ENCODE data around the gene METAP1D.
"Not testable (repeated sequence)": the region's sequence is repeated elsewhere in the genome, so short reads cannot be mapped to it uniquely, and the experiment has no call there.

Gene METAP1D

DNA sequence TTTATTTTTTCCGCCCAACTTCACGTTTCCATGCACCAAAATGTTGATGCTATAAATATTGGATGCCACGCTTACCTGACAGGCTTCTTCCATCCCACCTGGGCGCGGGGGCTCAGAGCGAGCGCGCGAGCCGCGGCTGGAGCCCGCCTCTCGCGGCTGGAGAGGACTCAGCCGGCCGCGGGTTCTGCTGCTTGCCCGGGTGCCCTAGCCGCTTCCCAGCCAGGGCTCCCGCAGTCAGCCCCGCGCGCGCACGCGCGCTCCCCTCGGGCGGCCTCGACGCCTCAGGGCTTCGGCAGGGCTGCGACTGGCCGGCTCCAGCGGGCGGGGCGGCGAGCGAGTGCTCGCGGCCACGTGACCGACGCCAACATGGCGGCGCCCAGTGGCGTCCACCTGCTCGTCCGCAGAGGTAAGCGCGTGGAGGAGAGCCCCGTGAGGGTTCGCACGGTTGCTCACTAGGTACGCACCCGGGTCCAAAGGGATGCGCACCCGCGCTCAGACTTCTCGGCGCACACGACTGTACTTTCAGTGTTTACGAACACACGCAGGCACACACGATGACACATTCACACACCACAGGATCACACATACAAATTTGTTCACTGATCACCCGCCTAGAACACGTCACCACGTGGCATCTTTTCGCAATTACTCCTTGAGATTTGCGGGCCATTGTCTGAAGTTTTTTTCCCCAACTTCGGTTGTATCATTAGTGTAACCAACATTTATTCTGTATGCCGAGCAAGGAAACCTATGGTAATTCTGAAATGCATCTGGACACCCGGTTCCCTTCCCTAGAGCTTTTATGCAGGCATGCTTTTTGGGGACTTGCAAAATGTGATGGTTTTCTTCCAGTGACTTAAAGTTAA lies at the start of gene METAP1D:
METAP1D (plus strand) TSS at position 350 of the 866 bp plus-strand sequence; CDS start at position 367, 17 bp downstream.
- DNase-seq (ENCODE audit: low read depth in 2 of 2, low spot score in 1 of 2), result peak; percentile 61 to 76

DNA sequence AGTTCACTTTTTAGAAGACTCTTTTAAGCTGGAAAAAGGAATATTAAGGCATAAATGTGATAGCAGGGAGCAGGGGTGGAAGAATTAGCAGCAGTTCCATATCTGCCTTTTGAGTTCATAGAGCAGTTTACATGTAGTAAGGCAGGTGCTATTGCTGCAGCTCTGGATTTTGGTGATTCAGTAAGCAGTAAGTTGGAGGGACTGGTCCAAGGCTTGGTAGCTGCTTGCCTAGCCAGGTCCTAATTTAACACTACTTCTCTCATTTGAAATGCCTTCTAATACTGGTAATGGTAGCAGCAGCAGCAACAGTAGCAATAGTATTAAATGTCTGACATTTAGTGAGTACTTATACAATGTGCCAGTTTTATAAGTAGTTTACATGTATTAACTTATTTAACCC lies 47.5 kb upstream of the METAP1D start:
- DNase-seq (ENCODE audit: low read depth in 2 of 2, low spot score in 1 of 2), result no peak

DNA sequence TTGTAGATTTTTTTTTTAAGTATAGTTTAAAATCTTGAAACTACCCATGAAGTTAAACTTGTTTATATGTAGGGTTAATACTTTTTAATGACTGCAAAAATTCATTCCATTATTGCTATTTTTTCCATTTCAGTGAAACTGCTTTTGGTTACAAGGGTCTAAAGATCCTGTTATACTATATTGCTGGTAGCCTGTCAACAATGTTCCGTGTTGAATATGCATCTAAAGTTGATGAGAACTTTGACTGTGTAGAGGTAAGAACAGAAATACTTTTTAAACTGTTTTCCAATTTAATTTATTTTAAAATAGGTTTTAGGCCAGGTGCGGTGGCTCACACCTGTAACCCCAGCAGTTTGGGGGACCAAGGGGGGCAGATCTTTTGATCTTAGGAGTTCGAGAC lies 47.0 kb upstream of the METAP1D start:
- DNase-seq (ENCODE audit: low read depth in 2 of 2, low spot score in 1 of 2), result no peak

DNA sequence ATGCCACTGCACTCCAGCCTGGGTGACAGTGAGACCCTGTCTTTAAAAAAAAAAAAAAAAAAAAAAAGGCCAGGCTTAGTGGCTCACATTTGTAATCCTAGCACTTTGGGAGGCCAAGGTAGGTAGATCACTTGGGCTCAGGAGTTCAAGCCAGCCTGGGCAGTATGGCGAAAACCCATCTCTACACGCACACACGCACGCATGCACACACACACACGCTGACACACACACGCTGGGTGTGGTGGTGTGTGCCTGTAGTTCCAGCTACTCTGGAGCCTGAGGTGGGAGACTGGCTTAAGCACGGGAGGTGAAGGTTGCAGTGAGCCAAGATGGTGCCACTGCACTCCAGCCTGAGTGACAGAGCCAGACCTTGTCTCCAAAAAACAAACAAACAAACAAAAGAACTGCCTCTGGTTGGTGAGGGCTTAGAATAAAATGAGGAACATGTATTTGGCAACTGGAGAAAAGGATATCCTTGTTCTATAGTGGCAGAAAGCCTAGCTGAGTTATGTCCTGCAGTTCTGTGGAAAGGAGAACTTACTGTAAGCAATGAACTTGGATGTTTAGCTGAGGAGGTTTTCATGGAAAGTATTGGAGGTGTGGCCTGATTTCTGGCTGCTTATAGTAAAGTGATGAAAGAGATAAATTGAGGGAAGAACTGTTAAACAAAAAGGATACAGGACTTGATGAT lies 43.5 kb upstream of the METAP1D start:
- DNase-seq (ENCODE audit: low read depth in 2 of 2, low spot score in 1 of 2), result no peak

DNA sequence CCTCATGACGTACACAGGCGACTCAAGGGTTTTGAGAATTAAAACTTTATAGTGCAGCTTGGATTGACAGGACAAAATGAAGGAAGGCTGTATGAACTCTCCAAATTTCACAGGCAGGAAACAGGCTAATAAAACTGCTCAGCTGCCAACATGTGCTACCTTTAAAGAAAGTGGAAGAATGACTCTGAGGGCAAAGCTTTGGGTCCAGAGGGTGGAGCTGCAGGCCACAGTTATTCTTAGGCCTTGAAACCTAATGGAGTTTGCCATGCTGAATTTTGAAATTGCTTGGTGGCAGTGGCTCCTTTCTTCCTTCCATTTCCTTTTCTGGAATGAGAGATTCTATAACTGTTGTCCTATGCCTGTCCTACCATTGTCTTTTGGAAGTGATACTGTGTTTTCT lies 42.7 kb upstream of the METAP1D start:
- no peak for DNase-seq (ENCODE audit: low read depth in 2 of 2, low spot score in 1 of 2)

DNA sequence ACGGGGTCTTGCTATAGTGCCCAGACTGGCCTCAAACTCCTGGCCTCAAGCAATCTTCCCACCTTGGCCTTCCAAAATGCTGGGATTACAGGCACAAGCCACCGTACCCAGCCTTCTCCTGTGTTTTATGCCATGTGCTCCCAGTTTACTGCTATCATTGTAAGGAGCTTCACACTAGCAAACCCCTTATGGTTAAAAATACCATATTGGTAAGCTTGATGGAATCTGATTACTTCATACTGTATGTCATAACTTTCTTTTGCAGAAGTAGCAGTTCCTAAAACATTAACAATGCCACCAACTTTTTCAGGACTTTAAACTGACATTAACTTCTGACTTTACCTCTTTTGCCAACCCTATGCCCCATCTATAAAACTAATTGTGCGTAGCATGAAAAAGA lies 41.3 kb upstream of the METAP1D start:
- DNase-seq (ENCODE audit: low read depth in 2 of 2, low spot score in 1 of 2), result no peak

DNA sequence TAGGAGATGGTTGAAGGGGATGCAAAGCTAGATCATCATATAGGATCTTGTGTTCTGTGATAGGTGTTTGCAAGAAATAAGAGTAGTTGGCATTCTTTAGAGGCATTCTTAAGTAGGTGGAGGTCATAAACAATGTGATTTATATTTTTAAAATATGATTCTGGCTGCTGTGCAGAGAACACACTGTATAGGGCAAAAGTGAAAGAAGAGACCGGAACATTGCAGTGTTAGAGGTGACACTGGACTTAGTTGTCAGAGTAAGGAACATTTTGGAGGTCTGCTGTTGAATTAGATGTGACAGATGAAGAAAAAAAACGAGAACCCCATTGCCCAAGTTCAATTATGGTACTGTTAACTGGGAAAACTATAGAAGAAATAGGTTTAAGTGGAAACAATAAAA lies 39.8 kb upstream of the METAP1D start:
- no peak for DNase-seq (ENCODE audit: low read depth in 2 of 2, low spot score in 1 of 2)

DNA sequence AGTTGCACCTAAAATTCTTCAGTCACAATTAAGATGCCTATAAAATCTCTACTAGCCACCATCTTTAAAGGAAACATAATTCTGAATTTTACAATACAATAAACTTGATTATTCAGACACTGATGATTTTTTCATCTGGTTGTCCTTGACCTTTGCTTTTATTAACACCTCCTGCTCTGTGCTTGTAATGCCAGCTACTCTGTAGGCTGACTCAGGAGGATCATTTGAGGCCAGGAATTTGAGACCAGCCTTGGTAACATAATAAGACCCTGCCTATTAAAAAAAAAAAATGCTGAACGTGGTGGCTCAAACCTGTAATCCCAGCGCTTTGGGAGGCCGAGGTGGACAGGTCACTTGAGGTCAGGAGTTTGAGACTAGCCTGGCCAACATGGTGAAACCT lies 39.2 kb upstream of the METAP1D start:
- no peak for DNase-seq (ENCODE audit: low read depth in 2 of 2, low spot score in 1 of 2)

DNA sequence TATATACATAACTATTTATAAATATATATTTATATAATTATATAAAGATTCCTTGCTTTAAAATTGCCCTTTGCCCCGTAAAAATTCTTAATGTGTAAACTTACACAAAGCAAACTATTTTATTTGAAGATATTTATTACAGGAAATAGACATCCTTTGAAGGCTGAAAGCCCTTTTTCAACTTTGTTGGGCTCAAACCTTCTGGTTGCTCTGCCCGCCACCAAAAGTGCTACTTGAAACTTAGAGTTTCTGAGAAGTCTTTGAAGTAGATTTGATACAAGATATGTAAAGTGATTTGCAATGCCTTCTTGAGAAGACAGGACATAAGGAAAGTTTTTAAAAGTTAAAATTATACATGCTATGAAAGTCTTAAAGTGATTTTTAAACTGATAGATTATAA lies 36.6 kb upstream of the METAP1D start:
- no peak for DNase-seq (ENCODE audit: low read depth in 2 of 2, low spot score in 1 of 2)

DNA sequence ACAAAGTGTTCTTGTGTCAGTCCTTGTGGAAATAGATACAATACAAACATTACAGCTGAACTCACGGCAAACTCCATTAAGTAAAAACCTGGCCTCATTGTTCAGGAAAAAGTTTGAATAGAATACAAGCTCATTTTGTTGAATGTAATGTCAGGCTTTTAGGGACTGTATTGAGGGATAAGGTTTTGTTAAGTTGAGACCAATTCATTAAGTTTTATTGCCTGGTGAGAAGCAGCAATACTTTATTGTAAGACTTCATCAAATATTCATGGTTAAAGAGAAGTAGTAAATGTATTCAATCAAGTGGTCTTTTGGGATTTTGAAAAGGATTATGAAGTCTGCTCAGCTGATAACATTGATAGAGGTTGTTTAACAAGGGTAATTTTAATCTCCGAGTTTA lies 35.4 kb upstream of the METAP1D start:
- no peak for DNase-seq (ENCODE audit: low read depth in 2 of 2, low spot score in 1 of 2)

DNA sequence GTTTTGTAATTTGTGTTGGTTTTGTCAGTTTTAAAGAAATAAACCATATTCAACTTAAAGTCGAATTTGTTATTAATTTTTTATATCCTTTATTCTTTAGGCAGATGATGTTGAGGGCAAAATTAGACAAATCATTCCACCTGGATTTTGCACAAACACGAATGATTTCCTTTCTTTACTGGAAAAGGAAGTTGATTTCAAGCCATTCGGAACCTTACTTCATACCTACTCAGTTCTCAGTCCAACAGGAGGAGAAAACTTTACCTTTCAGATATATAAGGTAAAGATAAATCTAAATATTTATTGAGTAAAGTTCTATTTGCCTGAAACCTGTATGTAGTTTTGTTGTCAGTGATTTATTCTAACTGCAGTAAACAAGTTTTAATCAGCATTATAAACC lies 34.5 kb upstream of the METAP1D start:
- DNase-seq (ENCODE audit: low read depth in 2 of 2, low spot score in 1 of 2), result no peak

DNA sequence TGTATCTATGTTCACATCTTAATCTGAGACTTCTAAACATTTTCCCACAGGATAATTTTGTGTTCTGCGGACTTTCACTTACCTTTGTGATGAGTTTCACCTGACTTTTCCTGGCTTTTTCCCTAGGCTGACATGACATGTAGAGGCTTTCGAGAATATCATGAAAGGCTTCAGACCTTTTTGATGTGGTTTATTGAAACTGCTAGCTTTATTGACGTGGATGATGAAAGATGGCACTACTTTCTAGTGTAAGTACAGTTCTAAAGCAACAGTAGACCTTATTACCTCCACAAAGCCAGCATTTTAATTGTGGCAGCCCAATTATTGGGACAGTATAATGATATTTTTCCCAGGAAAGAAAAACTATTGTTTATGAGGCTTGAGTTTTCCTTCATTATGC lies 34.1 kb upstream of the METAP1D start:
- no peak for DNase-seq (ENCODE audit: low read depth in 2 of 2, low spot score in 1 of 2)

DNA sequence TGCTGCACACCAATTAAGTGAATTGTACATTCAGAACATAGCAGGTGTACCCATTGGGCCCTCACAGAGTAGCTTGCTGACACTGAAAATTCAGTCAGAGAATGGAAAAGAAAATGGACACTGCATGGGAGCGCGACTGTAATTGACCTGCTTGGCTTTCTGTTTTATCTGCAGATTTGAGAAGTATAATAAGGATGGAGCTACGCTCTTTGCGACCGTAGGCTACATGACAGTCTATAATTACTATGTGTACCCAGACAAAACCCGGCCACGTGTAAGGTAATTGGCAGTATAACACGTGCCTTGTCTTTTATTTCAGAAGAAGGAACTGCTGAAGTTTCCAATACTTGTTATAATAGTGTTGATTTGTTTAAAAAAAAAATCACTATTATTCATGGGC lies 33.5 kb upstream of the METAP1D start:
- no peak for DNase-seq (ENCODE audit: low read depth in 2 of 2, low spot score in 1 of 2)

DNA sequence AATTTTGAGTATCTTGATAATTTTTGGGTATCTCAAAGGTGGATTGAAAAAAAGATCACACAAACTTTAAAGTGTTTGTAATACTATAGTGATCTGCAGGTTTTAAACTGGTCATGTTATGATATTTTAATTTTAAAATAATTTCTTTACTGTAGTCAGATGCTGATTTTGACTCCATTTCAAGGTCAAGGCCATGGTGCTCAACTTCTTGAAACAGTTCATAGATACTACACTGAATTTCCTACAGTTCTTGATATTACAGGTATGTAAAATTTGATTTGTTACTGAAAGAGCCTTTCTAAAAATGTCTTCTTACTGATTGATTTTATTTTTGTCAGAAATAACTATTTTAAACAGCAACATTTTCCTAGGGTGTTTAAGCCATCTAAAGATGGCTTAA lies 33.1 kb upstream of the METAP1D start:
- DNase-seq (ENCODE audit: low read depth in 2 of 2, low spot score in 1 of 2), result no peak

DNA sequence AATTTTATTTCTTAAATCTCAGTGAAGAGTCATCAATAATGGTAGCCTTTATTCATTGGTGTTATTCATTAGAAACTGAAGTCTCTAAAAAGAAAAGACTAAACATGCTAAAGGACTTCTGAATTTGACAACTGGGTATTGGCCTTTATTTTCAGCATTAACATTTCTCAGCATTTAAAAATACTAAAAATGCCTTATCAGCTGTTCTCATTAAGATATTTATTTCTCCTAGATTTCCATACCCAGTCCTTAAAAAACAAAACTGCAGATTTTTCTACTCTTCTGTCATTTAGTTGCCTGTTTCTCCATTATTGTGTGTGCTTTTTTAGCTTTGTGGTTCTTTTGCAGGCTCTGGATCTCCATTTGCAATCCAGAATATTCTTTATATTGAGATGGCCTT lies 31.2 kb upstream of the METAP1D start:
- no peak for DNase-seq (ENCODE audit: low read depth in 2 of 2, low spot score in 1 of 2)

DNA sequence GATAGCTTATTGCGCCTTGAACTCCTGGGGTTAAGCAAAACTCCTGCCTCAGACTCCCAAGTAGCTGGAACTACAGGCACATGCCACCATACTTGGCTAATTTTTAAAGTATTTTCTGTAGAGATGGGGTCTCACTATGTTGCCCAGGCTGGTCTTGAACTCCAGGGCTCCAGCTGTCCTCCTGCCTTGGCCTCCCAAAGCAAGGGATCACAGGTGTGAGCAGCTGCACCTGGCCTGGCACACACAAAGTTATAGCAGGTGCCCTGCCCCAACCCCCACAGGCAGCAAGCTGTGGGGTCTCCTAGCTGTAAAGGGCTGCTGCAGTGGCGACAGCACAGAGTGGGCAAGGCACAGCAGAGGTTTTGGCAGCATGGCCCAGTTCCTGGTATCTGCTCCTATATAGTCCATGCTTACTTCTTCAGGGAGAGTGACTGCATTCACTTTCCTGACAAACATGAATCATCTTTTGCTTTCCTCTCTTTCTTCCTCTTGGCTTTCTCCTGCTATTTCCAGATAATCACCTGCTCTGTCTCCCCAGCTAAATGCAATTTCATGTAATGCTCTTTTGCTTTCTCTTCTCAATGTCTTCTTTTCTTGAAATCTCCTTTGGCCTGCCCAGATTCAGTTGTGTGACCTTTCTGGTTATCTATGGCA lies 27.3 kb upstream of the METAP1D start:
- DNase-seq (ENCODE audit: low read depth in 2 of 2, low spot score in 1 of 2), result no peak

DNA sequence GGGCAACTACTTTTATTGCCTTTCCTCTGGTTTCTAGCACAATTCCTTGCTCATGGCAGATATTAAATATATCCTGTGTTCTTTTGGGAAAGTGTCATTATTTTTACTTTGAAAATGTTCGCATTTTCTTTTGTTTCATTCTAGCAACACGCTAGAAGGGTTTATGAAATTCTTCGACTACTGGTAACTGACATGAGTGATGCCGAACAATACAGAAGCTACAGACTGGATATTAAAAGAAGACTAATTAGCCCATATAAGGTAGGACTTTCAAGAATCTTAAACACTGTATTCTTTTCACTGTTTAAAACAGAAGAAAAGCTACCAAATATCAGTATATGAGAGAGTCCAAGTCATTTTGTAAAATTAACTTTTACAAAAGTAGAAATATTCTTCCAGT lies 20.6 kb upstream of the METAP1D start:
- no peak for DNase-seq (ENCODE audit: low read depth in 2 of 2, low spot score in 1 of 2)

DNA sequence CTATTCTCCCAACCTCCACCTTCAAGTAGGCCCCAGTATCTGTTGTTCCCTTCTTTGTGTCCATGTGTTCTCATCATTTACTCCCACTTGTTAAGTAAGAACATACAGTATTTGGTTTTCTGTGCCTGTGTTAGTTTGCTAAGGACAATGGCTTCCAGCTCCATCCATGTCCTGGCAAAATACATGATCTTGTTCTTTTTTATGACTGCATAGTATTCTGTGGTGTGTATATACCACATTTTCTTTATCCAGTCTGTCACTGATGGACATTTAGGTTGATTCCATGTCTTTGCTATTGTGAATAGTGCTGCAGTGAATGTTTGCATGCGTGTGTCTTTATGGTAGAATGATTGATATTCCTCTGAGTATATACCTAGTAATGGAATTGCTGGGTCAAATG lies 15.8 kb upstream of the METAP1D start:
- DNase-seq (ENCODE audit: low read depth in 2 of 2, low spot score in 1 of 2), result not testable (repeated sequence)

DNA sequence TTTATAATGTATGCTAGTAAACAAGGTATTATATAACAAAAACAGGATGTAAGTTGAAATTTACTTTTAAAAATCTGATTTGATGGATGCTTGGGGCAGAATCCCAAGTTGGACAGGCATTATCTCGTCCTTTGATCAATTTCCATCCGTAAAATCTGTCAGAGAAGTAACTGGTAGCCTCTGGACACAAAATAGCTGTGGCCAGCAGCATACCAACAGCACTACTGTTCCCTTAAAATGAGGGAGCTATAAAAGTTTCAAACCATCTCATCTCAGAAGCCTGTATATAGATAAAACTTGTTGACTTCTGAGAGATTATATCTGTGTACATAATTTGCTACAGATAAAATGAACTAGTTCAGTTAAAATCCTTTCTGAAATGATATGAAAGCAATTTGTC lies 14.7 kb upstream of the METAP1D start:
- DNase-seq (ENCODE audit: low read depth in 2 of 2, low spot score in 1 of 2), result no peak

DNA sequence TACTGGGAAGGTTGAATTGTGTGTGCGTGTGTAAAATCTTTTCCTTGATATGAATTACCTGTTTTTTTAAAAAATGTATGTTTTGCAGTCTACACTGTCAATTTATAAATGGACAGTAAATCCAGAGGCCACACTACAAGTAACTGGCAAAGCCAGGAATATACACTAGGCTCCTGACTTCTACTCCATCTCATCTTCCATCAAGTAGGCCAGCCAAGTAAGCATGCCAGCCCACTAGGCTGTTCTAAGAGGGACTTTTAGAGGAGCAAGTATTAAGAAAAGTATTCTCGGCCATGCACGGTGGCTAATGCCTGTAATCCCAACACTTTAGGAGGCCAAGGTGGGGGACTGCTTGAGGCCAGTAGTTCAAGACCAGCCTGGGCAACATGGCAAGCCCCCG lies 13.0 kb upstream of the METAP1D start:
- no peak for DNase-seq (ENCODE audit: low read depth in 2 of 2, low spot score in 1 of 2)

DNA sequence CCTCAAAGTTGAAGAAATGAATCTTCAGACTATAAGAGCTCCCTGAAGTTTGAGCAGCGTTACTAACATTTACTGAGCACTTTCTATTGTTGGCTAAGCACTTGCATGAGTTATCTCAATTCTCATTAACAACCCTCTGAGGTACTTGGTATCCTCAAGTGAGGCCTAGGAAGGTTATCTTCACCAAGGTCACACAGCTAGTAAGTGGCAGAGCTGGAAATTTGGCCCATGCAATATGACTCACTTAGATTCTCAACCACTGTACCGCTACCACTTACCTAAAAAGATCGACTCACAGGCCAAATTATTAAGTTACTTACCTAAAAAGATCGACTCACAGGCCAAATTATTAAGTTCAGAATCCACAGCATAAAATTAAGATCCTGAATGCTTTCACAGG lies 8.7 kb upstream of the METAP1D start:
- no peak for DNase-seq (ENCODE audit: low read depth in 2 of 2, low spot score in 1 of 2)

DNA sequence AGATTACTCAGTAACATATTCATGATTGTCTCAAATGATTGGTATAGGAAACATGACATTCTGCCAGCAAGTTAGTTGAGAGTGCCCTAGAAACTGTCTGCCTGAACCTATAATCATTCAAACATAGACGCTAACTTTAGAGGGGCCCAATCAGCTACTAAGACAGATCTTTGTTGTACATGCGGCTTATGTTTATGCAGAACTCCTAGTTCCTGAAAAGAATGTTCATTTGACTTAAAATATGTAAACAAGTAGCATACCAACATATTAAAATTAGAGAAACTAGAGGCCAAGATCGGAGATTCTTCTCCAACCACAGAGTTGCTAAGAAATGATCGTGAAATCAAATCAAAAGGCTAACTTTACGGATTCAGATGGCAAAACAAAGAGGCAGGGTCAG lies 4.2 kb upstream of the METAP1D start:
- DNase-seq (ENCODE audit: low read depth in 2 of 2, low spot score in 1 of 2), result no peak

Data from stimulated activated CD8-positive, alpha-beta memory T cell treated with anti-CD3 and anti-CD28 coated beads, Interleukin-4, amount 100 ng/mL, for 4 hours (primary cell).